NCI-H2227 treated with DMSO at 0.1 percent for 48 hours (cell line): ENCODE data around the gene PPFIBP2.

Experiments
- DNase-seq: peaks from one replicate; lab custom pipeline; 2025; lab: John Stamatoyannopoulos, UW

The PPFIBP2 gene

DNA sequence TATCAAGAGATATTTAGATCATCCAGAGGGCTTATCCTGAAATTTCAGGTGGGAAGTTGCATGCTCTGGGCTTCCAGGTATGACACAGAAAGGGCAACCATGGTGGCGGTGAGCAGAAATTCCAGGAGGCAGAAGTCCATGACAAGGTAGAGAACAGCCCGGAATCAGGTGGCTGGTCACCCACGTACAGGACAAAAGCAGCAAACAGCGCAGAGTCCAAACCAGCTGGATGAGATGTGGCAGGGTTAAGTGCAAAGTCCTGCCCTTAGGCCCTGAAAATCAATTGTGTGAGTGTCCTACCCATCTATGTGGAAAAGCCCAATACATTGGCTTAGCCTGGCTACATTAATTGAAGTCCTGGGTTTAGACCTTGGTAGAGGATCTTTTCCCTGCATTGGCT is 11.6 kb downstream of the PPFIBP2 start:
- DNase-seq: no peak

DNA sequence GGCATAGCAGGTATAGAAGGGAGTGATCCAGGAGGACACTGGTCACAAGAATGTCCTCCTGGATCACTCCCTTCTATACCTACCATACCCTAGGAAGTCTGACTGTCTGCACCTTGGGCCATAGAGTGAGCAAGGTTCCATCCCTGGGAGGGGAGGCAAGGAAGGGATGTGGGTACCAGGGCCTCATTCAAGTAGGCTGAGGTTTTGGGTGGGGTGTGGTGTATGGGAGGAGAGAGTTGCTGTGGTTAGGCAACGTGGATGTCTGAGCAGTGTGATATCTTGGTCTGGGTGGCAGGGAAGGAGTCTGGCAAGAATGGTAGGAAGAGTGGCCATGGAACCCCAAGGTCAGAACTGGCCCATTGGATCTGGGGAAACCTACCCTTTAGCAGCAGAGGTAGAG is 13.2 kb downstream of the PPFIBP2 start:
- DNase-seq: no peak

DNA sequence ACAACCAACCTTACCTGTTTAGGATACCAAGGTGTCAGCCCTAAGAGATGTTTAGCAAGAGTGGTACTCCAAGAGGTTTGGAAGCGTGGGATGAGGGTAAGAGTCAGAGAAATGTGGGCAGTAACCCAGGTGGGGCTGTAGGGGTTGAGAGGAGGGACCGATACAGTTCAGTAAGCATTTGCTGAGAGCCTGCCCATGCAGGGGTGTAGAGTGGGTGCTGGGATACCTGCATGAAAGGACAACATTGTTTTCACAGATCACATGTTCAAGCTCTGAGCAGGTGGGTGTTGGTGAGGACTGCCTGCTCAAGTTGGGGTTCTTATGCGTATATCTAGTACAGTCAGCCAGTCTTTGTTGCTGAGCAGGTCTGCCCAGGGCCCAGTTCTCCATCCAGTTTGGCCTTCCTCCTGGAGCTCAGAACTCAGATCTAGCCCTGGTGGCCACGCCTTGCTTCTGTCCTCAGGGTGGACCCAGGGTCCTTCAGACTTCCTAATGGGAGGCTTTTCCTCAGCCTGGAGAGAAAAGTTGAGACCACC is 14.8 kb downstream of the PPFIBP2 start:
- DNase-seq: no peak

DNA sequence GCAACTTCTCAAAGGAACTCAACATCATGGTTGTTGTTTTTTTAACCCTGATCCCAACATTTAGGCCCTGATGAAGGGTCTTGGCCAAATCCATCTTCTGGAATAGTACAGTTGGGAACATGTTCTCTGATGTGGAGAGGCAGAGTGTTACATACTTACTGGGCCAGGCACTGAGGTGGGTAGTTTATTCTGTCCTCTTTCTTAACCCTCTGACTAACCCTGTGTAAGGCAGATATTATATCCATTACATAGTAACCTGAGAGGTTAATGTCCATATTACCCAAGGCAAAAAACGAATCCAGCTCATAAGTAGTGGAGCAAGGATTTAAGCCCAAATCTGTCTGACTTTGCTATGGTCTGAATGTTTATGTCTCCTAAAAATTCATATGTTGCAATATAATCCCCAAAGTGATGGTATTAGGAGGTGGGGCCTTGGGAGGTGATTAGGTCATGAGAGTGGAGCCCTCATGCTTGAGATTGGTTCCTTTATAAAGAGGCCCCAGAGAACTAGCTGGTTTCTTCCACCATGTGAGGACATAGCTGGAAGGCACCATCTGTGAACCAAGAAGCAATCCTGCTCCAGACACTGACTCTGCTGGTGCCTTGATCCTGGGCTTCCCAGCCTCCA is 16.3 kb downstream of the PPFIBP2 start:
- DNase-seq: no peak

DNA sequence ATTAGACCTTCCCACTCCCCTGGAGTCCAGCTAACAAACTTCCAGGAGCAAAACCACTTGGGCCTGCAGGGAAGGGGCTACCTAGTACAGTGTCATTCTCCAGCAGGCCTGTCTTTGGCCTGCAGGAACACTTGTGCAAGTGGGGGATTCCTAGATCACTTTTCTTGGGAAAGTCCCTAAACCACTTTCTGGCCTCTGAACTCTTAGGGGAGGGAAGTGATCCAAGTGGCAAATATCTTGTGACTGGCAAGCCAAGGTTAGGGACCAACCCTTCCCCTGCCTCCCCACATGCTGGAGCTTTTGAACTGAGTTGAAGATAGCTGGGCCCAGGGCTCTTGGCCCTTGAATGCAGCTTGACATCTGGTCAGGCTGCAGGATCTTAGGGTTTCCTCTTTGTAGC is 17.2 kb downstream of the PPFIBP2 start:
- DNase-seq: no peak

DNA sequence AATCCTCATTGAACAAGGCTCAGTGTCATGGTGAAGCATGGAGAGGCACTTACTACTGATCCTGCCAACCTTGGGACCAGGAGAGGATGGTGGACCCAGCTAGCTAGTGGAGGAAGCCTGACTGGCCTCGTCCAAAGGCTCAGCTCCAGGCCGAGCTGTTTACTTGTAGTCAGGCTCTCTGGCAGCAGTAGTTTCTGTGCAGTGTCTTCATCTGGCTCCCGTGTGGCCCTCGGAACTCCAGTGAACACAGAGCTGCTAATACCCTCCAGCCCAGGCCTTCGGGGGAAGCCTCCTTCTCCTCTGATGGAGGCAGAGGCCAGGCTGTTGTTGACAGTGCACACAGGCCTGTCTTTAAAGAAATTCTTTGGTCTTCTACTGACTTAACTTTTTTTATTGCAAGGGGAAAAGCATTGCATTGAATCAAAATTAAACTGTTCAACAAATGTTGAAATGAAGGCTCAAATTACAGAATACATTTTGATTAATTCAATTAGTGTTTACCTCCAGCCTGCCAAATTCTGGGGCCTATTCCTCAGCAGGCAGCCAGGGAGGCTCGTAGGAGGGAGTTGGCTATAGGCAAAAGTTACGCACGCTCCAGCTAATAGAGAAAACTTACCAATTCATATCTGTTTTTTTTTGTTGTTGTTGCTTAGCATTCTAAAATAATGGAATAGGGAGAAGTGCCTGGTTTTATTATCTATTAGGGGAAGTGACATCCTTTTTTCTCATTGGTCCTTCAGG is 18.8 kb downstream of the PPFIBP2 start:
- no peak for DNase-seq

DNA sequence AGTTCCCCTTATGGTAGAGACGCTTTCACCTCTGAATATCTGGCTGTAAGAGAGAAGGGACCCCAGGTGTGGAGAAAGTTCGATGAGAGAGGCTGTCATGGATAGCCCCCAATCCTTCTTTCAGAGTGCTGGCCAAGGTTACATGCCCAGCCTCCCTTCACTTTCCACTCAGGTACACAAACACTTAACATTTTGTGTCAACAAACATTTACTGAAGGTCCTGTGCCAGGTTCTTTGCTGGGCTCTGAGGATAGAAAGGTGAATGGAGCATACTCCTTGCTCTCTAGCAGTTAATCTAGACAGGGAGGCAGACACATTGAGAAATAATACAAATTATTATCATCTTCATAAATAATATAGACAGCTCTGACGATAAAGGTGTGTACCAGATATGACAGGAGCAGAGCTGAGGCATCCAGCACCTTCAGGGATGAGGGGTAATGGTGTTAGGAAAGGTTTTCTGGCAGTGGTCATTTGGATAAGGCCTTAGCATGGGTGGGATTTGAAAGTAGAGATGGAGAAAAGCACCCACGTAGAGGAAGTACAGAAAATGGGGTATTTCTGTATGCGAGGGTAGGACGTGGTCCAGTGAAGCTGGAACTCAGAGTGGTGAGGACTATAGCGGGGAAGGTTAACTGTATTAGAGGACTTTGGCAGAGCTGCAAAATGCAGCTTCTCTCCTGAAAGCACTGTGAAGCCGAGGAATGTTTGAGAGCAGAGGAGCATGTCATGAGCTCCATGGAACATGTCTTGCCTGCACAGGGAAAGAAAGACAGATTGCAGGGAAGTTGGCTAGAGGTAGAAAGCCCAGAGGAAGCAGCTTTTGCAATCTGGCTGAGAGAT is 19.6 kb downstream of the PPFIBP2 start:
- DNase-seq: no peak

DNA sequence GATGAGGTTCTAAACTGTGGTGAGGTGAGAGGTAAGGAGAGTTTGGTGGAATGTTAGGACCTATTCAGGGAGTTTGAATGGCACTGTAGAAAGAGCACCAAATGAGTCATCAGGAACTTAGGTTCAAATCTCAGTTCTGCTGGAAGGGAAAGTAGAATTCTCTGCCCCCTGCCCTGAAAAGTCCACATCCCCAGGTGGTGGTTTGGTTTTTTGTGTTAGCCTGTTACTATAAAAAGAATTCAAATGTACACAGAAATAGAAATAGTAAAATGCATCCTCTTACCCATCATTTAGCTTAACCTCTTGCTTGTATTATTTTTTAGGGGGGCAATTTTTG is 20.2 kb downstream of the PPFIBP2 start:
- DNase-seq: no peak

DNA sequence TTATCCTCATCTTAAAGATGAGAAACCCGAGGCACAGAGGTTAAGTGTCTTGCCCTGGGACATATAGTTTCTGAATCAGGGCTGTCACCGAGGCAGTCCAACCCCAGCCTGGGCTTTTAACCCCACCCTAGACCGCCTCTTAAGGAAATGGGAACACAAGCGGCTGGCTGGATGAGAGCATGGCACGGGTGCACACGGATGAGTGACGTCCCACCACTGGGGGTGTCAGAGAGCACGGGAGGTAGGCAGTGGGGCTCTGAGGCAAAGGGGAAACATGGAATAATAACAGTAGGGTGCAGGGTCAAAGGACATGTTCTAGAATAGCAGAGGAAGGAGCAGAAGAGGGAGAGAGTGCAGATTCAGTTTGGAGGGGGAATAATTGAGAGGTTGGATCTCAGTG is 22.3 kb downstream of the PPFIBP2 start:
- no peak for DNase-seq

DNA sequence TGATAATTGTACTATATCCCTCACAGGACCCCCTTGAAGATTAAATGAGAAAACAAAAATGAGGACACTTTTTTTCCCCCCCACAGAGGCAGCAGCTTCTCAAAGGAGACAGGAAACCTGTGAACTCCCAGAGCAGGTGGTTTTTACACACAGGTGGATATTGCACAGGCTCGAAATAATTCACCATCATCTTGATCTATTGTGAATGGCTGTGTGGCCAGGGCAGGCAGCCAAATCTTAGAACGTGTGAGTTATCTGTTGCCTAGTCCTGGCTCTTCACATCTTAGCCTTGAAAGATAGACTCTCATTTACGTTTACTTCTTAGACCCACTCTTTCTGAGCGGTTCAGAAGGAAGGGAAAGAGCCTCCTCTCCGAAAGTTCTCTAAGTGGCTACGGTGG is 23.5 kb downstream of the PPFIBP2 start:
- DNase-seq: no peak

DNA sequence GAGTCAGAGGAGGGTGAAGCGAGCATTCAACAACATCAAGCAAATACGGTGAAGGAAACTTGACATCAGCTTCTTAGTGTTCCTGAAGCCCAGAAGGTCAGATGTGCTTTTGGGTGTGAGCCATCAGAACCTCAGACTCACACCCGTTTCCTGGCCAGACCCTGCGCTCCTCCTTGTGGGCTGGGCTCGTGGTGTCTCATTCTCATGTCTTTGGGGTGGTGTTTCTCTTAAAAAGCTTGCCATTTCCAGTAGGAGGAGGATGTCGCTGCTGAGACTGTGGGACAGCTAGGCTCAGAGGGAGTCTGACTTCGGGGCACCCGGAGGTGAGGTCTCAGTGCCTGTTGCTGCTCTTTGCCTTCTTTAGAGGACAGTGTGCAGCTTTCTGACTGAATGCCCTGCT is 24.2 kb downstream of the PPFIBP2 start:
- no peak for DNase-seq

DNA sequence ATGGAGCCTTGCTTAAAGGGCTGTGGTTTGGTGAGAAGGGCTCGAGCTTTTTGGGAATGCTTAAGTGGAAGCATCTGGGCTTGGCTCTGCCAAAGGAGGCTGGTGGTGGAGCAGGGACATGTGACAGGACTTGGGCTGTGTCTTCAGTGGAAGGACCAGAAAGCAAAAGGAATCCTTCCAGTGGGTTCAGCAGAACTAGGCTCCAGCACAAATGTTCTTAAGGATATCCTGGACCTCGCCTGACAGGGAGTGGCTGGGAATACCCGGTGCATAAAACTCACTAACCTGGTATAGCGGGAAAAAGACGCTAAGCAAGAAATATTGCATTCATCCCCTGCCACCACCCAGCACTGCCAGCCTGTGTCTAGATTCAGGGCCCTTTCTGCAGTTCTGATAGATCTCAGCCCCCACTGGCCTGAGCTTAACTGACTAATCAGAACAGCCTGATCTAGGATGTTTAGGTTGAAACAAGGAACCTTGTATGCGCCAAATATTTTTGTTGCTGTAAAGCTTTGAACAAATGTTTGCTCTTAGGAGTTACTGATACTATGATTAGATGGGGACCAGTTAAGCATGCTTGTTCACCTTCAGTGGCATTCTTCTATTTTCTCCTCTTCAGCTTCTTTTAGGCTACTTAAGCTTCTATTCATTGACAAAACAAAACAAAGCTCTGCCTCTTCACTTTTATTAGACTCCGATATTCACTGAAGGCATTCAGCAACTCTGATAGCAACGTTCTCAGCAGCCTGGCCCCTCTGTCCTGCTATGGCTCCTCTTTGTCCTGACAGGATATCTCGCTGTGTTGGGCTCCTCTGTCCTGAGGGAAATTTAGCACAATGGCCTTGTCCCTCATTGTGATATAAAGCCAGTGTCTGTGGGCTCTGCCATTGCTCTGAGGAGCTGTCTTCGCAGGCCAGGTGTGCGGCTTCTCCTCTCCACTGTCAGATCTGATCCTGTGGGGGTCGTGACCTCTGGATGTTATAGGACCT is 25.0 kb downstream of the PPFIBP2 start:
- DNase-seq: no peak

DNA sequence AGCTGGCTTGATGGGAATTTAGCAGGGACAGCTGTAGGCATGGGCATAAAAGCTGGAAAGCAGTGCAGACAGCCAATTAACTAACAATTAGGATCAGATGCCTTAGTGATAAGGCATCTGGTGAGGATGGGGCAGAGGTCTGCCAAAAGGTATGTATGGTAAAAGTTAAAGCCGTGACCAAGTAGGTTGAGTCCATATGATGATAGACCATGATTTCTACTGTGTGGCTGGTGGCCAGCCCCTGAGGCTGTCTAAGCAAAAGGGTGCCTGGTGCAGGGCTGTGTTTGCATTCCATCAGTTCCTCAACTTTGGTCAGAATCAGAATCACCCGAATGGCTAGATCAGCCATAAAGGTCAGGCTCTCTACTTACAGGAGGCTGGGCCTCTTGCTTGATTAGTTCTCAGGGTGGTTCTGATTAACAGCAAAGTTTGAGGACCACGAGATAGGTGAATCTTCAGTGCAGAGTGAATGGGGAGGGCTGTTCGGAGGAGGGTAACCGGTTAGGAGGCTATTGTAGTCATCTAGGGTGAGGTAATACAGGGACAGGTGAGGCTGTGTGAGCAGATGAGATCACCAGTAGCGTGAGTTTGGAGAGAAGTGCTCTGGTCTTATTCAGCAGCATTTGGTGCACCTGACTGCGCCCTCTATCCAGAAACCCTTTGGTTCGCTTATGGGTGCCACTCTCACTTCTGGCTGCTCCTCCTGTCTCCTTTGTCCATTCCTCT is 27.2 kb downstream of the PPFIBP2 start:
- no peak for DNase-seq

DNA sequence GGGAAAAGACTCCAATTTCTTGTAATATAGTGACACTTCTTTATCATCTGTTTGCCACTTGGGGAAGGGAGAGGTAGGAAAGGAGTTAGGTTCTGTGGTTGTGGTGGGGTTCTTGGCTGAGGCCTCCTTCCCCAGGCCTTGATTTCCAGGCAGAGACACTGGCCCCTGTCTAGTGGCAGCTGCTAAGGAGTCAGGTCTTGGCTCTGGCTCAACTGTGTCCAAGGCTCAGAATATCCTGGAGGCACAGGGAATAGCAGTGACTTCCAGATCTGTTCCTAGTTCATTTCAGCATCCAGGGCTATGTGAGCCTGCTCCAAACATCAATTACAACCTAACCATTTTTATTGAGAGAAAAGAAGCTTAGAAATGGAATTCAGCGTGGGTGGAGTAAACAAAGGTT is 29.5 kb downstream of the PPFIBP2 start:
- no peak for DNase-seq

DNA sequence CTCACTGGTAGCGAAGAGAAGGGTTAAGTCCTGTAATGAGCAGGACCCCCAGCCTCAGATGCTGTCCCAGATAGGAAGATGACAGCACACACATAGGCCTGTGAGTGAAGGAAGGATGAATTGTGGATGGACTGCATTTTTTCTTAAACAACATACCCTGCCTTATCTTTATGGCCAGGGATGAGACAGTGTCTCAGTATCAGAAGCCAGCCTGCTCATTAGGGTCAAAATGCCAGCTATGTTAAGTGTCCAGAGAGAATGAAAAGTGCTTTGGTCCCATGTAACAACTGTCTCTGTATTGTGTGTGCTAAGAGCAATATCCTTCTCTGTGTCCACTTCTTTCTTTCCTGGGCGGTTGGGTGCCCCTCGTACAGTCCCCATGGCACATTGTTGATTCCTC is 30.2 kb downstream of the PPFIBP2 start:
- no peak for DNase-seq

DNA sequence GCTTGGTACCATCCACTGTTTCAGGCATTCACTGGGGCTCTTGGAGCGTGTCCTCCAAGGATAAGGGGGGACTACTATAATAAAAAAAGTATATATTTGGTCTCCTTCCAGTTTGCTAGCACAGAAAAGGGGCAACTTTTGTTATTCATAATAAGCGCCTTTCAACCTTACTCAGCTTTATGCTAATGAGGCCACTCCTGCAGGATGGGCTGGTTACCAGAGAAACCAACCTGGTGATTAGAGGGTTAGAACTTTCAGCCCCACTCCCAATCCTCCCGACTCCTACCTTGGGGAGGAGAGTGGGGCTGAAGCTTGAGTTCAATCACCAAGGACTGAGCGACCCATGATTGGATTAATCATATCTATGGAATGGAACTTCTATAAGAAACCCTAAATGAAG is 31.8 kb downstream of the PPFIBP2 start:
- DNase-seq: no peak

DNA sequence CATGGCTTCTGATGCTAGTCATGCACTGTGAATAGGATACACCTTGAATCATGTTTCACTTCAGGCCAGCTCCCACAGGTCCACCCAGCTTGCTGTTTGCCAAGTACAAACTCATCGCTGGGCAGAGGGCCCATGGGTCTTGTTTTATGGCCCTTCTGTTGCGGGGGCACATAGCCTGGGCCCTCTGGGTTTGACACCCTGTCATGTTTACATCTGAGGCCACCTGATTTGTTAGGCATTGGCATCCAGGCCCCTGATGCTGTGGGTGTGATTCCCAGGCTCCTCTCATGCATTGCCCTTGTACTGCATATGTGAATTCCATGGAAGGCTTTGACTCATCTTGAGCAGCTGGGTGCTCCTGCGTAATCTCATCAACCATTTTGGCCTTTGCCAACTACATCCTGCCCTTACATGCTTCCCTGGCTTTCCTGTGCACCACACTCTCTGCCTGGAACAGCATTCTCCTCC is 32.6 kb downstream of the PPFIBP2 start:
- no peak for DNase-seq

DNA sequence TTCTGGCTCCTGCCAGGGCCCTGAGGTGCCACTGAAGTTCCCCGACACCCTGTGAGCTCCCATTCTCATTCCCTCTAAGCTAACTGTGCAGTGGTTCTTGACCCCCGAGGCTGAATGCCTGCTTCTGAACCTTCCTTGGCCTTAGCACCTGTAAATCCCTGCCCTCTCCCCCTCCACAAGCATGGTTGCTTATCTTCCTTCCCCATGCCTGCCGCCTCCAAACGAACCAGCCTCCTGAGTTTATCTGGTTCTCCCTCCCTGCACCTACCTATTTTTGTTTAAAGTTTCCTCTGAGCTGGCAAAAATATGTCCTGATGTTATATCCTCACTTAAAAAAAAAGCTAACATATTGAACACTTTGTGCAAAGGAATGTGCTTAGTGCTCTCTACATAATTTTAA is 33.9 kb downstream of the PPFIBP2 start:
- no peak for DNase-seq

DNA sequence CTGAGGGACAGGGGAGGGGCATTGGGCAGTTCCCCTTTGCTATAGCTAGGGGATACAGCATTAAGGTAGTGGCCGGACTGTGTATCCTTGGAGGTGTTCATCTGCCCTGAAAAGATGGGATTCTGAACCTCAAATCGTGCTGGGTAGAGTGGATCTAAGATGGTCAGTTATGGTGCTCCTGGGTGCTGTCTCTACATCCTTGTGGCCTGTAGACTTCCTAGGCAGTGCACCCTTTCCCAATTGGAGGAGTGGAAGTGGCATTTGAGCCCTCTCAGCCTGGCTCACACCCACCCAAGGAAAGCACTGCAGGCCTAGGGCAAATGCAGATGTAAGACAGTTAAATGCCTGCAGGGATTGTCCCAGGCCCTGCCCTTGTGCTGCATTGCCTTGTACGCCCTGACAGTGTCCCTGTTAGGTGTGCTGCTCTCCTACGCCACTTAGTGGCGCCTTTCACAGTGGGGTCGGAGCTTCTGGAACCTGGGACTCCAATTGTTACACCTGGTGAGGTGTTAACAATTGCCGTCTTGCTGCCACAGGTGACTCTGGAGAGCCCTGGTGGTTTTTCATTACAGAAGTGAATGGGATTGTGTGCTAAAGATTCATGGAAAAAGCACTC is 35.0 kb downstream of the PPFIBP2 start:
- DNase-seq: no peak

DNA sequence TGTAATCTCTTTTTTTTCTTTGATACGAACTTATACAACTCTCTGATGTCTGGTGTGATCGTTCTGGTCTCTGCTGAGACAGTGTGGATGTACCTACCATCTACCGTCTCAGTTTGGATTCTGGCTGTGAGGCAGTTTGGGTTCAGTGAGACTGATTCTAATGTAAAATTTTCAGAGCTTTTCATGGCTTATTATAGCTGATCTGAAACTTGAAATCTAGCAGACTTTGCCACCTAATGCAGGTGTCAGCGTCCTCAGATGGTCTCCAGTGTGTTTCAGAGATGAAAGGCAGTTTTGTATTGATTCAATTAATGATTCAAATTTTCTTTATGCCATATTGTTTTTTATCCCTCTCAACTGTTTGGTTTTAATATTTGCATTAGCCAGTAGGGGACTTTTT is 35.9 kb downstream of the PPFIBP2 start:
- DNase-seq: no peak

DNA sequence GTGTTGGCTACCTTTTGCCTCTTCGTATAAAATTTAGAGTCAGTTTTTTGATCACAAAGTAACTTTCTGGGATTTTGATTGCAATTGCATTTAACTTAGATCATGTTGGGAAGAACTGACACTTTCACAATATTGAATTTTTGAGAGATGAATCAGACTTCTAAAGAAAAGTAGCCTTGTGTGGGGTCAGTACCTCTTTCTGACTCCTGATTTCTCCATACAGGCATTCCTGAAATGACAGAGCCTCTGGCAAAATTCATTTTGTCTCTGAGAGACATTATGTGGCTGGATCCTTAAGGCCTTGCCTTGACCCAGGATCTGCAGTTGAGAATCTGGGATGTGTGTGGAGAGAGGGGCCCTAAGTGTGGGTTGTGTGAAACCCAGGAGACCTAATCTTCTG is 37.8 kb downstream of the PPFIBP2 start:
- no peak for DNase-seq
